GM12891 (cell line): ENCODE data around the gene ZBTB38.

Source experiments
- POLR2A ChIP-seq: IDR thresholded peaks from 2 replicates; pipeline ENCODE4 v1.6.1; 2011; ENCODE audit warnings: low read depth, low read length, control low read depth
- POLR2AphosphoS5 ChIP-seq: IDR thresholded peaks from 2 replicates; pipeline ENCODE4 v1.6.1; 2011; ENCODE audit warnings: low read depth, low read length, control low read depth
- TAF1 ChIP-seq: IDR thresholded peaks from 2 replicates; pipeline ENCODE4 v1.6.1; 2011; ENCODE audit warnings: low read depth, low read length, control low read depth

- TF ChIP-seq POLR2AphosphoS5 = no peak
- TF ChIP-seq POLR2A = no peak
- no peak for TF ChIP-seq TAF1
Measured at GRCh38 chr3:141371882-141372281, 3.6 kb downstream of the ZBTB38 start.
